HepG2 (cell line): ENCODE data around the gene NME9. TPM values are rescaled to one million over a fixed set of nuclear protein-coding genes. Genes with fewer than 3 reads are reported as not detected.

Experiments
- CENPT ChIP-seq: sonication (generic); formaldehyde crosslinking; IDR thresholded peaks from 2 replicates; pipeline ENCODE4 v1.8.0; 2022; ENCODE audit warnings: low read depth, mild to moderate bottlenecking, moderate library complexity, missing genetic modification reagents
- CTCF ChIP-seq: sonication (generic); formaldehyde crosslinking; IDR thresholded peaks from 2 replicates; pipeline ENCODE4 v1.5.0; 2020; ENCODE audit warnings: mild to moderate bottlenecking, missing genetic modification reagents, moderate library complexity
- FOSL2 ChIP-seq: sonication (generic); formaldehyde crosslinking; IDR thresholded peaks from 2 replicates; pipeline ENCODE4 v1.4.0; 2020; ENCODE audit warnings: missing genetic modification reagents
- FOXO4 ChIP-seq: sonication (generic); formaldehyde crosslinking; conservative IDR thresholded peaks from 2 replicates; pipeline ENCODE4 v1.8.1; 2023; ENCODE audit warnings: missing genetic modification reagents
- GPBP1L1 ChIP-seq: sonication (generic); formaldehyde crosslinking; IDR thresholded peaks from 2 replicates; pipeline ENCODE4 v1.5.0; 2020; ENCODE audit warnings: mild to moderate bottlenecking, missing genetic modification reagents
- JUN ChIP-seq: sonication (generic); formaldehyde crosslinking; IDR thresholded peaks from 2 replicates; pipeline ENCODE4 v1.4.0; 2020; ENCODE audit warnings: mild to moderate bottlenecking, missing genetic modification reagents
- MAX ChIP-seq: IDR thresholded peaks from 2 replicates; pipeline ENCODE4 v1.6.1; 2012; ENCODE audit warnings: inconsistent platforms
- MYPOP ChIP-seq: sonication (generic); formaldehyde crosslinking; IDR thresholded peaks from 2 replicates; pipeline ENCODE4 v1.8.1; 2023; ENCODE audit warnings: mild to moderate bottlenecking, moderate library complexity, missing genetic modification reagents
- NR2C2 ChIP-seq: sonication (generic); formaldehyde crosslinking; IDR thresholded peaks from 2 replicates; pipeline ENCODE4 v1.4.0; 2020; ENCODE audit warnings: missing genetic modification reagents, mild to moderate bottlenecking, moderate library complexity, borderline replicate concordance
- RNF2 ChIP-seq: fragments of 450-650 bp; conservative IDR thresholded peaks from 2 replicates; pipeline ENCODE4 v1.6.1; 2016; ENCODE audit warnings: low read depth
- RXRB ChIP-seq: IDR thresholded peaks from 2 replicates; pipeline ENCODE4 v1.6.1; 2016; ENCODE audit warnings: borderline replicate concordance, missing genetic modification reagents, missing compliant biosample characterization
- ZFP90 ChIP-seq: sonication (generic); formaldehyde crosslinking; IDR thresholded peaks from 2 replicates; pipeline ENCODE4 v1.8.0; 2022; ENCODE audit warnings: missing genetic modification reagents, mild to moderate bottlenecking, inconsistent platforms, borderline replicate concordance
- ZNF121 ChIP-seq: sonication (generic); formaldehyde crosslinking; IDR thresholded peaks from 2 replicates; pipeline ENCODE4 v1.5.0; 2020; ENCODE audit warnings: mild to moderate bottlenecking, missing genetic modification reagents
- ZNF3 ChIP-seq: IDR thresholded peaks from 2 replicates; pipeline ENCODE4 v1.7.0; 2017; ENCODE audit warnings: inconsistent platforms
- ZNF569 ChIP-seq: sonication (generic); formaldehyde crosslinking; IDR thresholded peaks from 2 replicates; pipeline ENCODE4 v1.5.0; 2020; ENCODE audit warnings: mild to moderate bottlenecking, missing genetic modification reagents, moderate library complexity, borderline replicate concordance
- ZNF580 ChIP-seq: IDR thresholded peaks from 2 replicates; pipeline ENCODE4 v1.6.1; 2016; ENCODE audit warnings: low read depth, borderline replicate concordance
- ZNF770 ChIP-seq: sonication (generic); formaldehyde crosslinking; IDR thresholded peaks from 2 replicates; pipeline ENCODE4 v1.5.0; 2020; ENCODE audit warnings: mild to moderate bottlenecking, missing genetic modification reagents
- ZNF792 ChIP-seq: IDR thresholded peaks from 2 replicates; pipeline ENCODE4 v1.6.1; 2016
- polyA plus RNA-seq, 8 experiments: library from polyadenylated mRNA; depleted of rRNA in 3 of 8; stranded (reverse) in 7 of 8; unstranded in 1 of 8; fragments of >200 nt; fragmentation: Illumina TruSeq in 4 of 8; extraction: Trizol in 4 of 8; gene quantifications; 2 replicates each; pipeline versions ENCODE4 v1.2.1 to v1.2.3, GENCODE V29; 2011 to 2016; ENCODE audit warnings: low read depth in 4 of 8, missing spikeins in 1 of 8, mixed read lengths in 1 of 8; ENCODE audit not compliant: insufficient read depth in 1 of 8
- total RNA-seq, 5 experiments: library from RNA; depleted of rRNA; stranded (reverse); fragments of >200 nt; fragmentation: Illumina TruSeq; extraction: Trizol; gene quantifications; 2 replicates each; pipeline ENCODE4 v1.2.3, GENCODE V29; 2016; ENCODE audit warnings: low read depth in 1 of 5

NME9 gene
- total and polyA plus RNA-seq, 2 of the 13 experiments (the other 11 are each of a cell fraction or from before 2014, with no cell fraction given) = not detected

GRCh38 chr3:138347960-138348753, 18.5 kb upstream of the NME9 start, which contains the start of gene MRAS (continued):
- TF ChIP-seq ZFP90 (CRISPR knock-in tag) (no peak), NR2C2 (CRISPR knock-in tag) (no peak), ZNF569 (CRISPR knock-in tag) (no peak), CTCF (CRISPR knock-in tag) (peak; percentile 73), ZNF770 (CRISPR knock-in tag) (no peak; the same call in 1 of the 2 replicates), FOSL2 (CRISPR knock-in tag) (no peak), ZNF792 (no peak), RNF2 (peak; percentile 78; the same call in 1 of the 2 replicates), JUN (CRISPR knock-in tag) (no peak), MAX (peak; percentile 78), ZNF580 (CRISPR knock-in tag) (no peak; the same call in 1 of the 2 replicates), FOXO4 (CRISPR knock-in tag) (0 out of 2 replicates have a peak, but pooled peaks have one; percentile 71), GPBP1L1 (no peak), ZNF3 (no peak), ZNF121 (no peak), CENPT (CRISPR knock-in tag) (0 out of 2 replicates have a peak, but pooled peaks have one; percentile 40), MYPOP (peak; percentile 88; the same call in 1 of the 2 replicates), RXRB (CRISPR knock-in tag) (no peak)
